ENCODE results near the gene SLC18A3. TPM values are rescaled to one million over a fixed set of nuclear protein-coding genes. Genes with fewer than 3 reads are reported as not detected.

Gene SLC18A3
- total RNA-seq, 4 donors from 2014 or later: not detected

DNA sequence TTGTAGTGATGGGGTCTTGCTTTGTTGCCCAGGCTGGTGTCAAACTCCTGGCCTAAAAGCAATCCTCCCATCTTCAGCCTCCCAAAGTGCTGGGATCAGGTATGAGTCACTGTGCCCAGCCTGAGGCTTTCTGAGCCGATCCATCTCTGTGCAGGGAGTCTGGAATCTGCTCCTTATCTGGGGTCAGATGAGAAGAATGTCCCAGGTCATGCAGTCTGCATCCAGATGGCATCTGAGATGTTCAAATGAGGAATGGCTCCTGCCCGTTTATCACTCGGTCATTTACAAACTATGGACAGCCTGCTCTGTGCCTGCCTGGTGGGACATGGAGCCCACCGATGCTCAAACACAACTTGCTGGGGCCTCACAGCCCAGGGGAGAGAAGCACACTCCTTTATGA is 11.1 kb upstream of the SLC18A3 start:
- Histone ChIP-seq H3K36me3 (no peaks in the 10 kb centered on the region), H3K4me1 (no peaks in the 10 kb centered on the region), H3K27ac (no peak overlapping the region), H3K4me3 (no peak overlapping the region), H3K9me3 (no peaks in the 10 kb centered on the region), H3K27me3 (peaks cover 29% of the 10 kb centered on the region)
- DNase-seq (ENCODE audit: low spot score in 2 of 2): no peak
- no peak for TF ChIP-seq POLR2AphosphoS5 (IDR thresholded peaks at IDR 0.05)
- 46% methylated on average over 4 of the region's 4 CpGs for WGBS

DNA sequence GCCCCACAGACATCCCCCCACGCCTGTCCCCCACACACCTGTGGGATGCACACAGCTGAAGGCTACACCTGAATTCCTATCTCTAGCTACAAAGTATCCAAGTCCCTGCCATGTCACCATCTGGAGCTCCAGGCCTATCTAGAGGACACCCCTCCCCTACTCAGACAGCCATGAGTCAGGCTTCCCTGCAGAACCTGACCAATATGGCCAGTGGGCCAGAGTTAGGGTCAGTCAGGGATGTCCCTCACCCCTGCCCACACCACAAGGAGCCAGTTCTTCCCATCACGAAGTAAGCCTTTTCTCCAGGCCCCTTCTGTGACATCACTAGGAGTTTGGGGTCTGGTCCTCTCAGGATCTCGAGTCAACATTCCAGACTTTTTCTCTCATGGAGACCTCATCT is 10.6 kb upstream of the SLC18A3 start:
- TF ChIP-seq EP300 (IDR thresholded peaks at IDR 0.05): no peak
- TF ChIP-seq, protein P1, sequence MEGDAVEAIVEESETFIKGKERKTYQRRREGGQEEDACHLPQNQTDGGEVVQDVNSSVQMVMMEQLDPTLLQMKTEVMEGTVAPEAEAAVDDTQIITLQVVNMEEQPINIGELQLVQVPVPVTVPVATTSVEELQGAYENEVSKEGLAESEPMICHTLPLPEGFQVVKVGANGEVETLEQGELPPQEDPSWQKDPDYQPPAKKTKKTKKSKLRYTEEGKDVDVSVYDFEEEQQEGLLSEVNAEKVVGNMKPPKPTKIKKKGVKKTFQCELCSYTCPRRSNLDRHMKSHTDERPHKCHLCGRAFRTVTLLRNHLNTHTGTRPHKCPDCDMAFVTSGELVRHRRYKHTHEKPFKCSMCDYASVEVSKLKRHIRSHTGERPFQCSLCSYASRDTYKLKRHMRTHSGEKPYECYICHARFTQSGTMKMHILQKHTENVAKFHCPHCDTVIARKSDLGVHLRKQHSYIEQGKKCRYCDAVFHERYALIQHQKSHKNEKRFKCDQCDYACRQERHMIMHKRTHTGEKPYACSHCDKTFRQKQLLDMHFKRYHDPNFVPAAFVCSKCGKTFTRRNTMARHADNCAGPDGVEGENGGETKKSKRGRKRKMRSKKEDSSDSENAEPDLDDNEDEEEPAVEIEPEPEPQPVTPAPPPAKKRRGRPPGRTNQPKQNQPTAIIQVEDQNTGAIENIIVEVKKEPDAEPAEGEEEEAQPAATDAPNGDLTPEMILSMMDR (IDR thresholded peaks at IDR 0.05): no peak
- no peak for TF ChIP-seq POLR2A (IDR thresholded peaks at IDR 0.05)
- no peak for TF ChIP-seq POLR2AphosphoS5 (IDR thresholded peaks at IDR 0.05)
- Histone ChIP-seq H3K36me3 (no peaks in the 10 kb centered on the region), H3K9me3 (no peaks in the 10 kb centered on the region), H3K27me3 (peaks cover 28% of the 10 kb centered on the region), H3K4me3 (no peak overlapping the region), H3K4me1 (no peaks in the 10 kb centered on the region), H3K27ac (no peak overlapping the region)
- WGBS: 75% methylated on average over 3 of the region's 3 CpGs
- DNase-seq (ENCODE audit: low spot score in 2 of 2): no peak

DNA sequence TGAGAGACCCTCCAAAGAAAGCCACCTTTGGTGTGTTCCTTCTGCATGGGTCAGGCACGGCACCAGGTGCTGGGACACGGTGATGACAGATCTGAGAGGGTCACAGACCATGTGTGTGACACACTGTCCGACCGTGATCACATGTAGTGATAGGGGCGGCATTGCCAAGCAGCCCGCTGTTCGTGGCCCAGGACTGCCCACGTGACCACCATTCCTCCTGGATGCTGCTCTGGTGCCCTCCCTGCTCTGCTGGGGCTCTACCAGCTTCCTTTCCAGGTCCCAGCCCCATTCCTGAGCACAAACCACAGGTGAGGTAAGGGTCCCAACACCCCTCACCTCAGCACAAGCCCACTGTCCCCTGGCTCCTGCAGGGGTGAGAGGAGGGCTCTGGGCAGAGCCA is 10.1 kb upstream of the SLC18A3 start:
- 86% methylated on average over 8 of the region's 8 CpGs for WGBS
- no peaks in the 10 kb centered on the region for H3K36me3 ChIP-seq
- no peak overlapping the region for H3K4me3 ChIP-seq
- no peaks in the 10 kb centered on the region for H3K9me3 ChIP-seq
- peaks cover 28% of the 10 kb centered on the region for H3K27me3 ChIP-seq
- H3K27ac ChIP-seq: no peak overlapping the region
- DNase-seq (ENCODE audit: low spot score in 2 of 2): no peak
- TF ChIP-seq POLR2A (IDR thresholded peaks at IDR 0.05) (no peak), POLR2AphosphoS5 (IDR thresholded peaks at IDR 0.05) (no peak), EP300 (IDR thresholded peaks at IDR 0.05) (no peak)
- TF ChIP-seq, protein P1 (IDR thresholded peaks at IDR 0.05): no peak
- H3K4me1 ChIP-seq: no peaks in the 10 kb centered on the region

DNA sequence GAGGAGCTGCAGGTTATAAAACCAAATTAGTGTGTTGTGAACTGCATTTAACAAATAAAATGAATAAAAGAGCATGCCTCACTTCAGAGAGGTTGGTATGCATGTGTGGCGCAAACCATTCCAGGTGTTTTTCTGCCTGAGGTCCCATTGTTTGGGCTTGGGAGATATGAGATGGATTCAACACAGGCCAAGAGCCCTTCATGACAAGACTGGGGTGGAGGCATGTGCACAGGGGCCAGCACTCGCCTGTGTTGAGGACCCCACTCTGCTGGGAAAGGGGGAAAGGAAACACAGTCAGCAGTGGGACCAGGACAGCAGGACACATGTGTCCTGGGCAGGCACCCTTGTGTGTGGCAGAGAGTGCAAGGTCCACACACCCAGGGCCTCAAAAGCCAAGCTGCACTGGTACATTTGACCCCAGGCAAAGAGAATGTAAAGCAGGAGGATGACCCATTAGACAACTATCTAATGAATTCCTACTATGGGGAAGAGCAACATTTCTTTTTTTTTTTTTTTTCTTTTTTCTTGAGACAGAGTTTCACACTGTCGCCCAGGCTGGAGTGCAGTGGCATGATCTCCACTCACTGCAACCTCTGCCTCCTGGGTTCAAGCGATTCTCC is 9.2 kb upstream of the SLC18A3 start:
- no peak for DNase-seq (ENCODE audit: low spot score in 2 of 2)
- TF ChIP-seq POLR2AphosphoS5 (IDR thresholded peaks at IDR 0.05) (no peak), POLR2A (IDR thresholded peaks at IDR 0.05) (no peak), EP300 (IDR thresholded peaks at IDR 0.05) (no peak)
- TF ChIP-seq, protein P1 (IDR thresholded peaks at IDR 0.05): no peak
- no peaks in the 10 kb centered on the region for H3K9me3 ChIP-seq
- H3K27me3 ChIP-seq: peaks cover 33% of the 10 kb centered on the region
- H3K4me1 ChIP-seq: no peaks in the 10 kb centered on the region
- 77% methylated on average over 4 of the region's 4 CpGs for WGBS
- no peaks in the 10 kb centered on the region for H3K36me3 ChIP-seq
- H3K4me3 ChIP-seq: no peak overlapping the region
- H3K27ac ChIP-seq: no peak overlapping the region

DNA sequence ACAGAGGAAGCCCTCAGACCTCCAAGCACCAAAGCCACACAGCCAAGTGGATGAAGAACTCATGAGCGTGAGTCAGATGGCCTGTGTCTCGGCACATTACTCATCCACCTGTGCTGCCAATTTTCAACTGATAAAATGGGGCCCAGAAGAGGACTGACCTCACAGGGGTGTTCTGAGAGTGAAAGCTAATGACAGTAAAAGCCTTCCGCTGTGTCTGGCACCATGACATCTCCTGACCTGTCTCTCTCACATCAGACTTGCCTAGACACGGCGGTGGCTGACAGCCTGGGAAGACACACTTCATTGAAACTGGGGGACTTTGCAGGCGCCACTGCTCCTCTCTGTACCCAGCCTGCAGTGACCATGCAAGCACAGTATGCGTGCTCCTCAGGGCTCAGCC is 8.3 kb upstream of the SLC18A3 start:
- Histone ChIP-seq H3K27ac (no peak overlapping the region), H3K9me3 (no peaks in the 10 kb centered on the region), H3K36me3 (no peaks in the 10 kb centered on the region), H3K4me1 (no peaks in the 10 kb centered on the region), H3K4me3 (no peak overlapping the region), H3K27me3 (peaks cover 42% of the 10 kb centered on the region)
- DNase-seq (ENCODE audit: low spot score in 2 of 2): no peak
- TF ChIP-seq EP300 (IDR thresholded peaks at IDR 0.05) (no peak), POLR2AphosphoS5 (IDR thresholded peaks at IDR 0.05) (no peak), POLR2A (IDR thresholded peaks at IDR 0.05) (no peak)
- TF ChIP-seq, protein P1 (IDR thresholded peaks at IDR 0.05): no peak
- 62% methylated on average over 7 of the region's 7 CpGs for WGBS

Data from suprapubic skin (tissue), 4 donors.